Stimulated activated CD8-positive, alpha-beta memory T cell treated with anti-CD3 and anti-CD28 coated beads, Interleukin-15, amount 100 ng/mL, for 4 hours (primary cell): ENCODE data around the gene WDR45.

ENCODE experiments used
- DNase-seq, 2 donors: peaks; one replicate each; pipeline ENCODE4 v3.0.0-alpha.2; 2020; ENCODE audit warnings: low read depth in 2 of 2

Gene WDR45

GRCh38 chrX:49073601-49074575 lies 5.8 kb downstream of the WDR45 start, which contains the start of gene PRAF2:
TSS of gene PRAF2 (minus strand) at chrX:49074002. CDS start at chrX:49073987, 15 bp downstream.
- peak; percentile 78 to 83 for DNase-seq

- DNase-seq = no peak
Observed at GRCh38 chrX:49072712-49073095, 7.0 kb downstream of the WDR45 start.

- DNase-seq = no peak
Observed at GRCh38 chrX:49071877-49072711, 7.6 kb downstream of the WDR45 start.

GRCh38 chrX:49070988-49071387 lies 8.7 kb downstream of the WDR45 start:
- DNase-seq = no peak

GRCh38 chrX:49069038-49069437 lies 10.6 kb downstream of the WDR45 start:
- no peak for DNase-seq

- no peak for DNase-seq
Observed at GRCh38 chrX:49067285-49068120, 12.2 kb downstream of the WDR45 start.

GRCh38 chrX:49066690-49067089 lies 13.0 kb downstream of the WDR45 start:
- no peak for DNase-seq

GRCh38 chrX:49066278-49066677 lies 13.4 kb downstream of the WDR45 start:
- no peak for DNase-seq

- DNase-seq = no peak
Observed at GRCh38 chrX:49064735-49065134, 15.0 kb downstream of the WDR45 start.

GRCh38 chrX:49064303-49064702 lies 15.4 kb downstream of the WDR45 start:
- no peak for DNase-seq

GRCh38 chrX:49063715-49064114 lies 16.0 kb downstream of the WDR45 start:
- DNase-seq = no peak

GRCh38 chrX:49061916-49062315 lies 17.8 kb downstream of the WDR45 start:
- DNase-seq = no peak

- DNase-seq = no peak
Observed at GRCh38 chrX:49061490-49061889, 18.2 kb downstream of the WDR45 start.

- DNase-seq = no peak
Observed at GRCh38 chrX:49060914-49061313, 18.8 kb downstream of the WDR45 start.

GRCh38 chrX:49059681-49060085 lies 20.0 kb downstream of the WDR45 start:
- DNase-seq = no peak

- no peak for DNase-seq
Observed at GRCh38 chrX:49059201-49059600, 20.5 kb downstream of the WDR45 start.

GRCh38 chrX:49058794-49059193 lies 20.9 kb downstream of the WDR45 start, which contains the start of gene CCDC120:
TSS of gene CCDC120 (plus strand) at chrX:49058999. CDS start at chrX:49062042, 3,043 bp downstream.
- DNase-seq = no peak

- DNase-seq = no peak
Observed at GRCh38 chrX:49054073-49054762, 25.5 kb downstream of the WDR45 start.

GRCh38 chrX:49053223-49054072 lies 26.2 kb downstream of the WDR45 start:
- peak; percentile 22 to 31 for DNase-seq

- no peak for DNase-seq
Observed at GRCh38 chrX:49043987-49044281, 35.8 kb downstream of the WDR45 start.
